Panc1 (cell line): Measurements from ENCODE around the gene KDM4B.

Experiments used
- CTCF ChIP-seq: fragments of 450-650 bp; IDR thresholded peaks from 2 replicates; pipeline ENCODE4 v1.5.1; 2017; ENCODE audit warnings: mild to moderate bottlenecking
- POLR2AphosphoS5 ChIP-seq: IDR thresholded peaks from 2 replicates; pipeline ENCODE4 v1.6.1; 2012; ENCODE audit warnings: mild to moderate bottlenecking, low read depth, low read length, moderate library complexity
- REST ChIP-seq, 2 experiments: IDR thresholded peaks; 2 replicates each; pipeline ENCODE4 v1.6.1; 2011 to 2012; ENCODE audit warnings: low read depth in 2 of 2, control low read depth in 1 of 2, low read length in 1 of 2, mild to moderate bottlenecking in 1 of 2, moderate library complexity in 1 of 2; ENCODE audit not compliant: insufficient read depth in 1 of 2
- TCF7L2 ChIP-seq: IDR thresholded peaks from 2 replicates; pipeline ENCODE4 v1.6.1; 2011; ENCODE audit warnings: mild to moderate bottlenecking, low read depth, low read length, inconsistent platforms

GRCh38 chr19:5115771-5116202 is 146.9 kb downstream of the KDM4B start:
- no peak for TF ChIP-seq CTCF
- no peak for TF ChIP-seq POLR2AphosphoS5
- no peak for TF ChIP-seq REST (IDR thresholded peaks at IDR 0.05; ENCODE audit: insufficient read depth in 1 of 2, low read depth in 2 of 2, low read length in 1 of 2)
- TF ChIP-seq TCF7L2, result no peak
